ENCODE data around the gene NLGN2. TPM values are rescaled to one million over a fixed set of nuclear protein-coding genes. Genes with fewer than 3 reads are reported as not detected.
"Not testable (repeated sequence)": the region's sequence is repeated elsewhere in the genome, so short reads cannot be mapped to it uniquely, and the experiment has no call there.

The NLGN2 gene
- 6.5 TPM for total RNA-seq
- long read RNA-seq: 0 reads

GRCh38 chr17:7407485-7408251, at the start of gene NLGN2:
NLGN2 (plus strand) TSS chr17:7407845; CDS start chr17:7408256, 411 bp downstream.
- no peak for DNase-seq

GRCh38 chr17:7361906-7362305, 45.7 kb upstream of the NLGN2 start:
- ATAC-seq: no peak
- intact Hi-C loops (cut with micrococcal nuclease): no loop called here

More at GRCh38 chr17:7407485-7408251, at the start of gene NLGN2:
- no peak for ATAC-seq
- intact Hi-C loops (cut with micrococcal nuclease): no loop called here

GRCh38 chr17:7363311-7363710, 44.3 kb upstream of the NLGN2 start:
- intact Hi-C loops (cut with micrococcal nuclease): no loop called here
- DNase-seq (no peak), ATAC-seq (no peak)

More at GRCh38 chr17:7361906-7362305, 45.7 kb upstream of the NLGN2 start:
- no peak for DNase-seq

- ATAC-seq; DNase-seq; intact Hi-C loops (cut with micrococcal nuclease): not testable (repeated sequence)
Observed at GRCh38 chr17:7365963-7366362, 41.7 kb upstream of the NLGN2 start.

GRCh38 chr17:7367083-7367482, 40.6 kb upstream of the NLGN2 start:
- ATAC-seq (no peak), DNase-seq (no peak)
- intact Hi-C loops (cut with micrococcal nuclease): no loop called here

GRCh38 chr17:7367918-7368598, 39.6 kb upstream of the NLGN2 start:
- intact Hi-C loops (cut with micrococcal nuclease): no loop called here
- ATAC-seq (no peak), DNase-seq (no peak)

- intact Hi-C loops (cut with micrococcal nuclease); ATAC-seq; DNase-seq: not testable (repeated sequence)
Observed at GRCh38 chr17:7368599-7368994, 39.0 kb upstream of the NLGN2 start.

- DNase-seq: no peak
- ATAC-seq: no peak
- intact Hi-C loops (cut with micrococcal nuclease): no loop called here
Observed at GRCh38 chr17:7369825-7370224, 37.8 kb upstream of the NLGN2 start.

GRCh38 chr17:7370853-7371252, 36.8 kb upstream of the NLGN2 start:
- ATAC-seq (no peak), DNase-seq (no peak)
- intact Hi-C loops (cut with micrococcal nuclease): no loop called here

GRCh38 chr17:7374353-7374752, 33.3 kb upstream of the NLGN2 start:
- ATAC-seq (no peak), DNase-seq (no peak)
- intact Hi-C loops (cut with micrococcal nuclease): no loop called here

GRCh38 chr17:7379134-7379533, 28.5 kb upstream of the NLGN2 start:
- intact Hi-C loops (cut with micrococcal nuclease): no loop called here
- no peak for ATAC-seq
- DNase-seq: no peak

GRCh38 chr17:7380321-7380720, 27.3 kb upstream of the NLGN2 start:
- ATAC-seq: peak; percentile 87
- intact Hi-C loops (cut with micrococcal nuclease): no loop called here
- DNase-seq: peak; percentile 80

GRCh38 chr17:7380855-7381683, 26.6 kb upstream of the NLGN2 start, which contains the start of gene TNK1:
TNK1 (plus strand) TSS chr17:7381089; CDS start chr17:7382927, 1,838 bp downstream.
- DNase-seq (peak; percentile 74), ATAC-seq (peak; percentile 73)
- intact Hi-C loops (cut with micrococcal nuclease): no loop called here

- intact Hi-C loops (cut with micrococcal nuclease): no loop called here
- ATAC-seq (no peak), DNase-seq (no peak)
Observed at GRCh38 chr17:7382901-7383300, 24.7 kb upstream of the NLGN2 start.

GRCh38 chr17:7383371-7383741, 24.3 kb upstream of the NLGN2 start:
- ATAC-seq: no peak
- intact Hi-C loops (cut with micrococcal nuclease): no loop called here
- no peak for DNase-seq

- intact Hi-C loops (cut with micrococcal nuclease): no loop called here
- DNase-seq (peak; percentile 68), ATAC-seq (peak; percentile 57)
Observed at GRCh38 chr17:7383742-7384488, 23.7 kb upstream of the NLGN2 start.

- DNase-seq: no peak
- ATAC-seq: no peak
- intact Hi-C loops (cut with micrococcal nuclease): no loop called here
Observed at GRCh38 chr17:7384489-7385081, 23.1 kb upstream of the NLGN2 start.

GRCh38 chr17:7388856-7389255, 18.8 kb upstream of the NLGN2 start:
- intact Hi-C loops (cut with micrococcal nuclease): no loop called here
- DNase-seq: no peak
- ATAC-seq: no peak

Data from left ventricle myocardium superior (tissue), 1 donor.